AG09319 (cell line): ENCODE measurements around the gene HSPA1L.

Experiments used
- DNase-seq: peaks from one replicate; pipeline ENCODE4 v3.0.0-alpha.2; 2010; ENCODE audit warnings: low read depth; ENCODE audit errors: extremely low read depth
- TF ChIP-seq, protein P1 (sequence below): IDR thresholded peaks from 2 replicates; pipeline ENCODE4 v1.5.1; 2011; ENCODE audit warnings: low read depth, mild to moderate bottlenecking, inconsistent platforms, low read length, moderate library complexity

HSPA1L gene

DNA sequence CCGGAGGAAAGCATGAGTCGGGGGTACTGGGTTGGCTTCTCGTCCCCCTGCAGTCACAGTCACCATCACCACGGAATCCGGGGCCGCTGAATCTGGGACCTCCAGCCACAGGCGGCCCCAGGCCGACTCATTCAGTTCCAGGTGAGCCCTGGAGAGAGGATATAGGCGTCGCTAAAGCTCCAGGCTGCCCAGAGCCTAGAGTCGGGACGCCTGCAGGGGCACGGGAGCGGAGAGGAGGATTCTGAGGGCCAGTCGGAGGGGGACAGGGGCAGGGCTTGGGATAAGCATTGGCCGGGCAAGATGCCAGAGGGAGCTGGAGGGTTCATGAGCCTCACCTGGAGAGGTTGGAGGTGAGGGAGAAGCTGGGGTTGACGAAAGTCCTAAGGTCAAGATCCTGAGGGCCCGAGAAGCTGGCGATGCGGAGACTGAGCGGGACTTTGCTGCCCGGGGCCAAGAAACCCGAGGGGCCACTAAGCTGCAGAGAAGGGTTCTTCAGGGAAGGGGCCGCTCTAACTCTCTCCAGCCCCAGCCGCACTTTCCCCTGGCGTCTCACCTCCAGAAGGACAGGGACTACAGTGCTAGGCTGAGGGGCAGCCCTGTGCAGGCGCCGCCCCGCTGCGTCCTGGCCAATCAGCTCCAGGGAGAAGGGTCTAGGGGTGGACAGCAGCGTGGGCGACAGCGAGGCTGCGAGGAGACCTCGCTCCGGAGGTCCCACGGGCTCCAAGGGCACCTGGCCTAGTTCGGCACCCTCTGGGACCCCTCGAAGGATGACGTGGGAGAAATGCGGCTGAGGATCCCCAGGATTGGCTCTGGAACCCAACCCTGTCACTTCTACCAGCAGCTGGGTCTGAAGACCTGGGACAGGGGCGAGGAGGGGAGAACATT lies 48.9 kb downstream of the HSPA1L start:
- DNase-seq: no peak
- TF ChIP-seq, protein P1, sequence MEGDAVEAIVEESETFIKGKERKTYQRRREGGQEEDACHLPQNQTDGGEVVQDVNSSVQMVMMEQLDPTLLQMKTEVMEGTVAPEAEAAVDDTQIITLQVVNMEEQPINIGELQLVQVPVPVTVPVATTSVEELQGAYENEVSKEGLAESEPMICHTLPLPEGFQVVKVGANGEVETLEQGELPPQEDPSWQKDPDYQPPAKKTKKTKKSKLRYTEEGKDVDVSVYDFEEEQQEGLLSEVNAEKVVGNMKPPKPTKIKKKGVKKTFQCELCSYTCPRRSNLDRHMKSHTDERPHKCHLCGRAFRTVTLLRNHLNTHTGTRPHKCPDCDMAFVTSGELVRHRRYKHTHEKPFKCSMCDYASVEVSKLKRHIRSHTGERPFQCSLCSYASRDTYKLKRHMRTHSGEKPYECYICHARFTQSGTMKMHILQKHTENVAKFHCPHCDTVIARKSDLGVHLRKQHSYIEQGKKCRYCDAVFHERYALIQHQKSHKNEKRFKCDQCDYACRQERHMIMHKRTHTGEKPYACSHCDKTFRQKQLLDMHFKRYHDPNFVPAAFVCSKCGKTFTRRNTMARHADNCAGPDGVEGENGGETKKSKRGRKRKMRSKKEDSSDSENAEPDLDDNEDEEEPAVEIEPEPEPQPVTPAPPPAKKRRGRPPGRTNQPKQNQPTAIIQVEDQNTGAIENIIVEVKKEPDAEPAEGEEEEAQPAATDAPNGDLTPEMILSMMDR: no peak

DNA sequence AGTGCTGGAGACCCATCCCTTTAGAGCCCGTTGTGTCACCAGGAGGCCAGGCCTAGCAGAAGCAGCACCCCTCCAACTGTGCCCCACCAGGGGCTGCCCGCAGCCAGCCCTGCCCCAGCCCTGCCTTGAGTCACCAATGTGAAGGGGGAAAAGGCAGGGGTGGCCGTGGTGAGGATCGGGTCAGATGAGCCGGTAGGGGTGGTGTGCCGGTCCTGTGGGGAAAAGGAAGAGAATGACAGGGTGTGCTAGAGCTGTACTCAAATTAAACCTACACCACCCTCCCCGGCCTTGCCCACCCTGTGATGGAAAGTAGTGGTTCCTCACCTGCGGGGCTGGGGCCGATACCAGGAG lies 49.5 kb downstream of the HSPA1L start:
- TF ChIP-seq, protein P1: no peak
- no peak for DNase-seq

GRCh38 chr6:31764198-31764597 lies 50.9 kb downstream of the HSPA1L start:
- DNase-seq: no peak
- TF ChIP-seq, protein P1: no peak

DNA sequence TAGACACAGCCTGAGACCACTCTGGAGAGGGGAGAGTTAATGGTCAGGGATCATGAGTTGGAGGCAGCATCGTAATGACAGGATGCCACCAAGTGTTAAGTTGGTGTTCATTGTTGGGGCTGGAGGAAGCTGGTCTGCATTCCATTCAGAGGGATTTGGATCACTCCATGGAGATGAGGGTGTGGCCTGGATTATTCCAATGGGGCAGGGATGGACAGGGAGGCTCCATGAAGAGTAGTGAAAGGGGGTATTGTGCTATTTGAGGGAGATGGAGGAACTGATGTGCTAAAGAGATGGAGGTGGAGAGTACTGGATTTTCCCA lies 51.5 kb downstream of the HSPA1L start:
- TF ChIP-seq, protein P1: no peak
- no peak for DNase-seq

DNA sequence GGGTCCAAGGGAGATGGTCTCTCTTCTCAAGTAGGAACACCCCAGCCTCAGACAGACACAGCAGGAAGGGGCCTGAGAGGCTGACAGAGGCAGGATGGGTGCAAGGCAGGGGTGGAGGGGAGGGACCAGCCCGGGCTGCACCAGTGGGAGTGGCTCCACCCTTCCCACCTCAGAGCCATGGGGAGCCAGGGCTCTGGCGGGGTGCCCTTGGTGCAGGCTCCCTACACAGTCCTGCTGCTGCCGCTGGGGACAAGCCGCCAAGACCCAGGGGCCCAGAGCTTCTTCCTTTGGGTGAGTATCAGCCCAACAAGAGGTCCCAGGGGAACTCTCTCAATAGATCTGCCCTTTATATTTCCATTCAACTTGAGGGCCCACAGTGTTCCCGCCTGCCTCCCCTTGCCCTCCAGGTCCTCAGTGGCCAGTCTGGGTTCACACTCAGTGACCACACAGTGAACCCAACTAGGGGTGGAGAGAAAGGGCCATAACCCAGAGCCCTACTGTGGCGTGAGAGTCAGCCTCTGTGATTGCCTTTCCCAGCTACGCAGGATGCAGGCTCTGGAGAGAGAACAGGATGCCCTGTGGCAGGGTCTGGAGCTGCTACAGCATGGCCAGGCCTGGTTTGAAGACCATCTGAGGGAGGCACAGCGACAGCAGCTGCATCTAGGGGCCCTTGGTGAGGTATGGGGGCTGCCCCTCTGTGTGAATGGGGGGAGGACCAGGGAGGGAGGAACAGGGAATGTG lies 52.0 kb downstream of the HSPA1L start:
- no peak for DNase-seq
- TF ChIP-seq, protein P1: no peak

GRCh38 chr6:31762356-31762755 lies 52.7 kb downstream of the HSPA1L start, which contains the start of gene SAPCD1:
Gene SAPCD1, plus strand, starts transcription at chr6:31762656. Its CDS starts 399 bp downstream, at chr6:31763055.
- no peak for DNase-seq

More at GRCh38 chr6:31762356-31762755, 52.7 kb downstream of the HSPA1L start, which contains the start of gene SAPCD1:
- TF ChIP-seq, protein P1: no peak
